ENCODE results near the gene SLC9A9.

DNA sequence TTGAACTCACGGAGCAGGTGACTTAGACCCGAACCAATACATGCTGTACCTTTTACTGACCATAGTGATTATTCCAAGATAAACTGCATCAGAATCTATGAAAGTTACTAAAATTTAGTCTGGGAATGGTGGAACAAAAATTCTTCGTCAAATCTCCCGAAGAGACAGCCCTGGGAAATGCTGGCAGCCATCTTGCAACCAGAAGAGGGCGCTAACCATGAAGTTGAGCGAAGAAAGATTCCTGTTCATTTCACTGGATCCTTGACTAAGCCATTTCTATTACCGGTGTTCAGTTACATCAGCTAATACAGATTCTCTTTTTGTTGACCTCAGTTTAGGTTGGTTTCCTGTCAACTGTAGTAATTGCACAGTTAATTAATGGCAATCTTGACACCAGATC is 199.6 kb downstream of the SLC9A9 start:
- no peak for TF ChIP-seq EP300 (conservative IDR thresholded peaks at IDR 0.05; ENCODE audit: poor library complexity, severe bottlenecking)
- TF ChIP-seq, protein P1, sequence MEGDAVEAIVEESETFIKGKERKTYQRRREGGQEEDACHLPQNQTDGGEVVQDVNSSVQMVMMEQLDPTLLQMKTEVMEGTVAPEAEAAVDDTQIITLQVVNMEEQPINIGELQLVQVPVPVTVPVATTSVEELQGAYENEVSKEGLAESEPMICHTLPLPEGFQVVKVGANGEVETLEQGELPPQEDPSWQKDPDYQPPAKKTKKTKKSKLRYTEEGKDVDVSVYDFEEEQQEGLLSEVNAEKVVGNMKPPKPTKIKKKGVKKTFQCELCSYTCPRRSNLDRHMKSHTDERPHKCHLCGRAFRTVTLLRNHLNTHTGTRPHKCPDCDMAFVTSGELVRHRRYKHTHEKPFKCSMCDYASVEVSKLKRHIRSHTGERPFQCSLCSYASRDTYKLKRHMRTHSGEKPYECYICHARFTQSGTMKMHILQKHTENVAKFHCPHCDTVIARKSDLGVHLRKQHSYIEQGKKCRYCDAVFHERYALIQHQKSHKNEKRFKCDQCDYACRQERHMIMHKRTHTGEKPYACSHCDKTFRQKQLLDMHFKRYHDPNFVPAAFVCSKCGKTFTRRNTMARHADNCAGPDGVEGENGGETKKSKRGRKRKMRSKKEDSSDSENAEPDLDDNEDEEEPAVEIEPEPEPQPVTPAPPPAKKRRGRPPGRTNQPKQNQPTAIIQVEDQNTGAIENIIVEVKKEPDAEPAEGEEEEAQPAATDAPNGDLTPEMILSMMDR (IDR thresholded peaks at IDR 0.05; ENCODE audit: poor library complexity, severe bottlenecking): no peak
- no peak for TF ChIP-seq EZH2 (IDR thresholded peaks at IDR 0.05; ENCODE audit: borderline replicate concordance, insufficient read depth, low read length, poor library complexity, severe bottlenecking)
- TF ChIP-seq POLR2AphosphoS5 (IDR thresholded peaks at IDR 0.05): no peak
- TF ChIP-seq TAF1 (IDR thresholded peaks at IDR 0.05; ENCODE audit: low read depth): no peak
- TF ChIP-seq RAD21 (conservative IDR thresholded peaks at IDR 0.05): no peak
- TF ChIP-seq, protein P2, sequence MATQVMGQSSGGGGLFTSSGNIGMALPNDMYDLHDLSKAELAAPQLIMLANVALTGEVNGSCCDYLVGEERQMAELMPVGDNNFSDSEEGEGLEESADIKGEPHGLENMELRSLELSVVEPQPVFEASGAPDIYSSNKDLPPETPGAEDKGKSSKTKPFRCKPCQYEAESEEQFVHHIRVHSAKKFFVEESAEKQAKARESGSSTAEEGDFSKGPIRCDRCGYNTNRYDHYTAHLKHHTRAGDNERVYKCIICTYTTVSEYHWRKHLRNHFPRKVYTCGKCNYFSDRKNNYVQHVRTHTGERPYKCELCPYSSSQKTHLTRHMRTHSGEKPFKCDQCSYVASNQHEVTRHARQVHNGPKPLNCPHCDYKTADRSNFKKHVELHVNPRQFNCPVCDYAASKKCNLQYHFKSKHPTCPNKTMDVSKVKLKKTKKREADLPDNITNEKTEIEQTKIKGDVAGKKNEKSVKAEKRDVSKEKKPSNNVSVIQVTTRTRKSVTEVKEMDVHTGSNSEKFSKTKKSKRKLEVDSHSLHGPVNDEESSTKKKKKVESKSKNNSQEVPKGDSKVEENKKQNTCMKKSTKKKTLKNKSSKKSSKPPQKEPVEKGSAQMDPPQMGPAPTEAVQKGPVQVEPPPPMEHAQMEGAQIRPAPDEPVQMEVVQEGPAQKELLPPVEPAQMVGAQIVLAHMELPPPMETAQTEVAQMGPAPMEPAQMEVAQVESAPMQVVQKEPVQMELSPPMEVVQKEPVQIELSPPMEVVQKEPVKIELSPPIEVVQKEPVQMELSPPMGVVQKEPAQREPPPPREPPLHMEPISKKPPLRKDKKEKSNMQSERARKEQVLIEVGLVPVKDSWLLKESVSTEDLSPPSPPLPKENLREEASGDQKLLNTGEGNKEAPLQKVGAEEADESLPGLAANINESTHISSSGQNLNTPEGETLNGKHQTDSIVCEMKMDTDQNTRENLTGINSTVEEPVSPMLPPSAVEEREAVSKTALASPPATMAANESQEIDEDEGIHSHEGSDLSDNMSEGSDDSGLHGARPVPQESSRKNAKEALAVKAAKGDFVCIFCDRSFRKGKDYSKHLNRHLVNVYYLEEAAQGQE (IDR thresholded peaks at IDR 0.05; ENCODE audit: borderline replicate concordance): no peak
- no peak for TF ChIP-seq SMC3 (conservative IDR thresholded peaks at IDR 0.05; ENCODE audit: poor library complexity)
- no peak for TF ChIP-seq MXI1 (conservative IDR thresholded peaks at IDR 0.05; ENCODE audit: poor library complexity, severe bottlenecking)
